GM12878 (cell line): Measurements from ENCODE around the gene PRPF40B. TPM values are rescaled to one million over a fixed set of nuclear protein-coding genes. Genes with fewer than 3 reads are reported as not detected.

Source experiments
- ATAC-seq: fragments of 200-7000 bp; cut with Tn5 transposase; 3 replicates; pipeline ENCODE4 v1.9.1; 2020; ENCODE audit warnings: mild to moderate bottlenecking, moderate library complexity
- BruUV-seq: library from RNA; stranded (reverse); fragments of 400-500 nt; replicated peaks from 2 replicates; lab custom pipeline; 2021; lab: Mats Ljungman, UMichigan
- CTCF ChIA-PET: fragments of 300-600 bp; sonication (Branson Sonifier 250); formaldehyde crosslinking; extraction: SDS; loops from one replicate; lab custom pipeline; 2021; ENCODE audit warnings: inconsistent platforms; lab: Yijun Ruan, JAX
- POLR2A ChIA-PET: fragments of 350-600 bp; formaldehyde crosslinking; extraction: SDS; loops from one replicate; lab custom pipeline; 2021; ENCODE audit warnings: inconsistent platforms; lab: Charles Lee
- RAD21 ChIA-PET: fragments of 300-600 bp; sonication (Branson Sonifier 250); formaldehyde crosslinking; loops from one replicate; lab custom pipeline; 2023; ENCODE audit warnings: antibody characterized with exemption; ENCODE audit not compliant: unreplicated experiment; lab: Charles Lee
- SMC1A ChIA-PET: fragments of 300-600 bp; sonication (Branson Sonifier 250); formaldehyde crosslinking; loops from one replicate; lab custom pipeline; 2023; ENCODE audit not compliant: unreplicated experiment, uncharacterized antibody; lab: Charles Lee
- DNase-seq: peaks from one replicate; pipeline ENCODE4 v3.0.0-alpha.2; 2011; ENCODE audit warnings: low read depth, low spot score
- FAIRE-seq: peaks from 3 replicates; lab custom pipeline; 2011; peaks lifted over from hg19 to GRCh38; lab: Jason Lieb, UNC
- H2AFZ ChIP-seq: 2 replicates; pipeline ENCODE4 v1.6.0; 2011; ENCODE audit warnings: low read depth, low read length, control low read depth; ENCODE audit not compliant: control insufficient read depth
- H3K27ac ChIP-seq: 2 replicates; pipeline ENCODE4 v1.5.1; 2011; ENCODE audit warnings: control low read depth; ENCODE audit not compliant: control insufficient read depth, insufficient read depth
- H3K27me3 ChIP-seq, 2 experiments: replicated peaks in 1 of 2; 2 replicates each; pipeline versions ENCODE4 v1.6.0 to v1.6.1; 2011; ENCODE audit warnings: low read length in 1 of 2; ENCODE audit not compliant: control insufficient read depth in 2 of 2, insufficient read depth in 2 of 2
- H3K36me3 ChIP-seq, 2 experiments: 2 replicates each; pipeline ENCODE4 v1.5.1; 2011; ENCODE audit warnings: low read length in 1 of 2; ENCODE audit not compliant: control insufficient read depth in 2 of 2, insufficient read depth in 2 of 2
- H3K4me1 ChIP-seq: 2 replicates; pipeline ENCODE4 v1.6.1; 2011; ENCODE audit warnings: mild to moderate bottlenecking, low read length, moderate library complexity, mixed read lengths; ENCODE audit not compliant: control insufficient read depth, insufficient read depth
- H3K4me2 ChIP-seq: 2 replicates; pipeline ENCODE4 v1.6.0; 2011; ENCODE audit warnings: control low read depth; ENCODE audit not compliant: control insufficient read depth, insufficient read depth
- H3K4me3 ChIP-seq: fragments of 200-600 bp; sonication (generic); 2 replicates; pipeline ENCODE4 v1.5.1; 2016
- H3K79me2 ChIP-seq: 2 replicates; pipeline ENCODE4 v1.6.0; 2011; ENCODE audit warnings: low read length; ENCODE audit not compliant: control insufficient read depth, insufficient read depth
- H3K9ac ChIP-seq: 2 replicates; pipeline ENCODE4 v1.8.0; 2011; ENCODE audit warnings: low read length, control low read depth, mixed read lengths; ENCODE audit not compliant: control insufficient read depth, insufficient read depth
- H3K9me3 ChIP-seq: replicated peaks from 3 replicates; pipeline ENCODE4 v1.5.1; 2011; ENCODE audit warnings: mild to moderate bottlenecking, low read length; ENCODE audit not compliant: control insufficient read depth, insufficient read depth
- H4K20me1 ChIP-seq: 2 replicates; pipeline ENCODE4 v1.6.0; 2011; ENCODE audit not compliant: control insufficient read depth, insufficient read depth
- ATF7 ChIP-seq: fragments of 450-650 bp; IDR thresholded peaks from 2 replicates; pipeline ENCODE4 v1.6.1; 2016; ENCODE audit warnings: low read depth, mild to moderate bottlenecking
- BRCA1 ChIP-seq: IDR thresholded peaks from 2 replicates; pipeline ENCODE4 v1.6.1; 2011; ENCODE audit warnings: low read depth, low read length, improper control_type of control experiment
- MEF2A ChIP-seq: IDR thresholded peaks from 2 replicates; pipeline ENCODE4 v1.6.1; 2011; ENCODE audit warnings: low read depth, mild to moderate bottlenecking, low read length, moderate library complexity; ENCODE audit not compliant: insufficient read depth
- MEF2B ChIP-seq: fragments of 450-650 bp; IDR thresholded peaks from 2 replicates; pipeline ENCODE4 v1.6.1; 2018; ENCODE audit warnings: mild to moderate bottlenecking, moderate library complexity; ENCODE audit not compliant: partially characterized antibody, poor library complexity, severe bottlenecking
- PKNOX1 ChIP-seq: fragments of 450-650 bp; IDR thresholded peaks from 2 replicates; pipeline ENCODE4 v1.6.1; 2016; ENCODE audit warnings: mild to moderate bottlenecking
- YY1 ChIP-seq: IDR thresholded peaks from 2 replicates; pipeline ENCODE4 v1.6.1; 2011; ENCODE audit warnings: low read depth, mild to moderate bottlenecking, low read length
- ZNF384 ChIP-seq: IDR thresholded peaks from 2 replicates; pipeline ENCODE4 v1.6.1; 2012; ENCODE audit warnings: low read depth, mild to moderate bottlenecking, low read length, improper control_type of control experiment, borderline replicate concordance
- WGBS: methylation state at CpG from one replicate; pipeline ENCODE4 v1.1.6; 2016; ENCODE audit warnings: low lambda C conversion rate; ENCODE audit not compliant: insufficient replicate concordance, insufficient coverage; ENCODE audit errors: missing lambda C conversion rate; 5-methylcytosine and 5-hydroxymethylcytosine counted together
- in situ Hi-C: fragments of 300-500 bp; cut with MboI; formaldehyde crosslinking; loops from 9 replicates; pipeline ENCODE4 v1.14.3; 2018; ENCODE audit warnings: mixed read lengths
- intact Hi-C: fragments of 100-400 bp; cut with micrococcal nuclease; formaldehyde crosslinking; loops from one replicate; pipeline ENCODE4 v1.14.2; 2022; ENCODE audit not compliant: unreplicated experiment
- polyA plus RNA-seq, 11 experiments: library from polyadenylated mRNA; depleted of rRNA in 4 of 11; unstranded in 6 of 11; stranded (reverse) in 5 of 11; fragments of >200 nt; fragmentation: Nextera tagmentation in 4 of 11; fragmentation: Illumina TruSeq in 1 of 11; extraction: Ambion mirVana in 4 of 11; extraction: Trizol in 1 of 11; gene quantifications; 1 replicate in 1 of 11; 2 replicates in 10 of 11; pipeline versions ENCODE4 v1.2.1 to v1.2.3, GENCODE V29; 2011 to 2016; ENCODE audit warnings: inconsistent platforms in 2 of 11, missing spikeins in 2 of 11, low read depth in 1 of 11
- total RNA-seq, 4 experiments: library from RNA; depleted of rRNA in 3 of 4; stranded (reverse); fragments of >200 nt in 3 of 4; fragmentation: Illumina TruSeq in 1 of 4; extraction: Trizol in 1 of 4; gene quantifications; 2 replicates each; pipeline versions ENCODE4 v1.2.1 to v1.2.3, GENCODE V29; 2013 to 2021
- TF ChIP-seq, protein P1 (sequence below): IDR thresholded peaks from 2 replicates; pipeline ENCODE4 v1.6.1; 2011; ENCODE audit warnings: borderline replicate concordance, low read depth, mild to moderate bottlenecking, moderate library complexity, mixed read lengths, low read length; ENCODE audit not compliant: insufficient read depth; ENCODE audit errors: extremely low read length
- TF ChIP-seq, protein P2 (sequence below): fragments of 450-650 bp; IDR thresholded peaks from 2 replicates; pipeline ENCODE4 v1.6.1; 2017; ENCODE audit warnings: mild to moderate bottlenecking, moderate library complexity
- TF ChIP-seq, protein P3 (sequence below): fragments of 450-650 bp; formaldehyde crosslinking; IDR thresholded peaks from 2 replicates; pipeline ENCODE4 v1.4.0; 2020; ENCODE audit warnings: mild to moderate bottlenecking, moderate library complexity

The PRPF40B gene
- total and polyA plus RNA-seq, 10 of the 15 experiments (the other 5 are each of a cell fraction or from before 2014, with no cell fraction given) = 0.31 to 17.9 (median 7.3) TPM

- TF ChIP-seq PKNOX1 (peak; percentile 36; the same call in 1 of the 2 replicates), MEF2A (peak; percentile 35; the same call in 1 of the 2 replicates), ATF7 (peak; percentile 28; the same call in 1 of the 2 replicates)
- TF ChIP-seq, protein P1, sequence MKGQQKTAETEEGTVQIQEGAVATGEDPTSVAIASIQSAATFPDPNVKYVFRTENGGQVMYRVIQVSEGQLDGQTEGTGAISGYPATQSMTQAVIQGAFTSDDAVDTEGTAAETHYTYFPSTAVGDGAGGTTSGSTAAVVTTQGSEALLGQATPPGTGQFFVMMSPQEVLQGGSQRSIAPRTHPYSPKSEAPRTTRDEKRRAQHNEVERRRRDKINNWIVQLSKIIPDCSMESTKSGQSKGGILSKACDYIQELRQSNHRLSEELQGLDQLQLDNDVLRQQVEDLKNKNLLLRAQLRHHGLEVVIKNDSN = peak; percentile 84
Observed at GRCh38 chr12:49664591-49665239, 41.4 kb downstream of the PRPF40B start (continued).

GRCh38 chr12:49665384-49665783 is 42.0 kb downstream of the PRPF40B start:
- no peak for FAIRE-seq
- Histone ChIP-seq H3K36me3 (peaks cover 12 to 17% of the 10 kb centered on the region in 2 experiments; a peak in 3 of 4 replicates), H3K9ac (no peak overlapping the region), H3K9me3 (no peaks in the 10 kb centered on the region), H3K4me3 (no peak overlapping the region), H3K79me2 (peaks cover 54% of the 10 kb centered on the region), H3K4me2 (peak overlapping the region; percentile 30; the same call in 1 of the 2 replicates), H3K27ac (peak overlapping the region; percentile 86), H3K27me3 (no peaks in the 10 kb centered on the region), H2AFZ (no peak overlapping the region), H4K20me1 (no peaks in the 10 kb centered on the region), H3K4me1 (peaks cover 69% of the 10 kb centered on the region)
- ChIA-PET SMC1A (interaction anchor here (0.8 to 6.1 kb wide), 7 partner anchors 10 to 39 kb away, joined by 3 to 162 read pairs (median 3); partner anchors contain the start of gene FMNL3), POLR2A (interaction anchor here (0.7 to 6.9 kb wide), 7 partner anchors 9 to 100 kb away, joined by 3 to 106 read pairs (median 4); partner anchors contain the start of gene FMNL3), CTCF (interaction anchor here (1.0 to 6.9 kb wide), 6 partner anchors 9 to 40 kb away, joined by 4 to 87 read pairs (median 12); partner anchors contain the start of gene FMNL3), RAD21 (interaction anchor here (0.8 to 6.8 kb wide), 4 partner anchors 14 to 39 kb away, joined by 4 to 154 read pairs (median 11); partner anchors contain the start of gene FMNL3)
- no peak for DNase-seq
- BruUV-seq = no TSS peak
- intact Hi-C loops (no loop called here), in situ Hi-C loops (no loop called here)
- 25% methylated on average over 2 of the region's 2 CpGs for WGBS
- no peak for ATAC-seq
- no peak for TF ChIP-seq ZNF384
- TF ChIP-seq, protein P2, sequence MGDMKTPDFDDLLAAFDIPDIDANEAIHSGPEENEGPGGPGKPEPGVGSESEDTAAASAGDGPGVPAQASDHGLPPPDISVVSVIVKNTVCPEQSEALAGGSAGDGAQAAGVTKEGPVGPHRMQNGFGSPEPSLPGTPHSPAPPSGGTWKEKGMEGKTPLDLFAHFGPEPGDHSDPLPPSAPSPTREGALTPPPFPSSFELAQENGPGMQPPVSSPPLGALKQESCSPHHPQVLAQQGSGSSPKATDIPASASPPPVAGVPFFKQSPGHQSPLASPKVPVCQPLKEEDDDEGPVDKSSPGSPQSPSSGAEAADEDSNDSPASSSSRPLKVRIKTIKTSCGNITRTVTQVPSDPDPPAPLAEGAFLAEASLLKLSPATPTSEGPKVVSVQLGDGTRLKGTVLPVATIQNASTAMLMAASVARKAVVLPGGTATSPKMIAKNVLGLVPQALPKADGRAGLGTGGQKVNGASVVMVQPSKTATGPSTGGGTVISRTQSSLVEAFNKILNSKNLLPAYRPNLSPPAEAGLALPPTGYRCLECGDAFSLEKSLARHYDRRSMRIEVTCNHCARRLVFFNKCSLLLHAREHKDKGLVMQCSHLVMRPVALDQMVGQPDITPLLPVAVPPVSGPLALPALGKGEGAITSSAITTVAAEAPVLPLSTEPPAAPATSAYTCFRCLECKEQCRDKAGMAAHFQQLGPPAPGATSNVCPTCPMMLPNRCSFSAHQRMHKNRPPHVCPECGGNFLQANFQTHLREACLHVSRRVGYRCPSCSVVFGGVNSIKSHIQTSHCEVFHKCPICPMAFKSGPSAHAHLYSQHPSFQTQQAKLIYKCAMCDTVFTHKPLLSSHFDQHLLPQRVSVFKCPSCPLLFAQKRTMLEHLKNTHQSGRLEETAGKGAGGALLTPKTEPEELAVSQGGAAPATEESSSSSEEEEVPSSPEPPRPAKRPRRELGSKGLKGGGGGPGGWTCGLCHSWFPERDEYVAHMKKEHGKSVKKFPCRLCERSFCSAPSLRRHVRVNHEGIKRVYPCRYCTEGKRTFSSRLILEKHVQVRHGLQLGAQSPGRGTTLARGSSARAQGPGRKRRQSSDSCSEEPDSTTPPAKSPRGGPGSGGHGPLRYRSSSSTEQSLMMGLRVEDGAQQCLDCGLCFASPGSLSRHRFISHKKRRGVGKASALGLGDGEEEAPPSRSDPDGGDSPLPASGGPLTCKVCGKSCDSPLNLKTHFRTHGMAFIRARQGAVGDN = no peak
- no peak for TF ChIP-seq YY1
- TF ChIP-seq MEF2B = no peak
- TF ChIP-seq, protein P3, sequence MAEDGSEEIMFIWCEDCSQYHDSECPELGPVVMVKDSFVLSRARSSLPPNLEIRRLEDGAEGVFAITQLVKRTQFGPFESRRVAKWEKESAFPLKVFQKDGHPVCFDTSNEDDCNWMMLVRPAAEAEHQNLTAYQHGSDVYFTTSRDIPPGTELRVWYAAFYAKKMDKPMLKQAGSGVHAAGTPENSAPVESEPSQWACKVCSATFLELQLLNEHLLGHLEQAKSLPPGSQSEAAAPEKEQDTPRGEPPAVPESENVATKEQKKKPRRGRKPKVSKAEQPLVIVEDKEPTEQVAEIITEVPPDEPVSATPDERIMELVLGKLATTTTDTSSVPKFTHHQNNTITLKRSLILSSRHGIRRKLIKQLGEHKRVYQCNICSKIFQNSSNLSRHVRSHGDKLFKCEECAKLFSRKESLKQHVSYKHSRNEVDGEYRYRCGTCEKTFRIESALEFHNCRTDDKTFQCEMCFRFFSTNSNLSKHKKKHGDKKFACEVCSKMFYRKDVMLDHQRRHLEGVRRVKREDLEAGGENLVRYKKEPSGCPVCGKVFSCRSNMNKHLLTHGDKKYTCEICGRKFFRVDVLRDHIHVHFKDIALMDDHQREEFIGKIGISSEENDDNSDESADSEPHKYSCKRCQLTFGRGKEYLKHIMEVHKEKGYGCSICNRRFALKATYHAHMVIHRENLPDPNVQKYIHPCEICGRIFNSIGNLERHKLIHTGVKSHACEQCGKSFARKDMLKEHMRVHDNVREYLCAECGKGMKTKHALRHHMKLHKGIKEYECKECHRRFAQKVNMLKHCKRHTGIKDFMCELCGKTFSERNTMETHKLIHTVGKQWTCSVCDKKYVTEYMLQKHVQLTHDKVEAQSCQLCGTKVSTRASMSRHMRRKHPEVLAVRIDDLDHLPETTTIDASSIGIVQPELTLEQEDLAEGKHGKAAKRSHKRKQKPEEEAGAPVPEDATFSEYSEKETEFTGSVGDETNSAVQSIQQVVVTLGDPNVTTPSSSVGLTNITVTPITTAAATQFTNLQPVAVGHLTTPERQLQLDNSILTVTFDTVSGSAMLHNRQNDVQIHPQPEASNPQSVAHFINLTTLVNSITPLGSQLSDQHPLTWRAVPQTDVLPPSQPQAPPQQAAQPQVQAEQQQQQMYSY (CRISPR knock-in tag) = no peak
- TF ChIP-seq BRCA1 = no peak
